Measurements from ENCODE around the gene APPBP2.

GRCh38 chr17:60463157-60463835, 62.7 kb downstream of the APPBP2 start:
- TF ChIP-seq SIN3A (IDR thresholded peaks at IDR 0.05; ENCODE audit: borderline replicate concordance, insufficient read depth, low read length) (no peak), REST (IDR thresholded peaks at IDR 0.05; ENCODE audit: insufficient read depth in 1 of 2, low read depth in 2 of 2, low read length in 2 of 2) (no peak)
